Measurements from ENCODE around the gene TMEM203. TPM values are rescaled to one million over a fixed set of nuclear protein-coding genes. Genes with fewer than 3 reads are reported as not detected.
A peak's percentile ranks its signal among the peaks of the same experiment; 100 is the strongest.

Gene TMEM203
- polyA plus RNA-seq, 1 donor (not counting 4 experiments of a cell fraction or from before 2014, with no cell fraction given): 29.2 TPM

GRCh38 chr9:137253717-137254623 is 48.5 kb upstream of the TMEM203 start:
- H3K9ac ChIP-seq (ENCODE audit: control insufficient read depth, extremely low read depth, insufficient read depth, low read length): peak overlapping the region; percentile 72
- no peak for DNase-seq (ENCODE audit: low read depth, low spot score)
- no peak for FAIRE-seq
- no peaks in the 10 kb centered on the region for H3K9me1 ChIP-seq (ENCODE audit: control insufficient read depth, extremely low read depth, insufficient read depth, low read length)
- TF ChIP-seq EZH2 (IDR thresholded peaks at IDR 0.05; ENCODE audit: low read length) (no peak), CTCF (optimal IDR thresholded peaks at IDR 0.05 in 1 of 3, IDR thresholded peaks at IDR 0.05 in 1 of 3, conservative IDR thresholded peaks at IDR 0.05 in 1 of 3; ENCODE audit: extremely low read depth in 1 of 3, insufficient read depth in 2 of 3, low read length in 3 of 3) (no peak)
- peak overlapping the region; percentile 95 for H2AFZ ChIP-seq (ENCODE audit: control insufficient read depth, low read length)
- peak overlapping the region; percentile 80 to 97 (median 81) for H3K4me3 ChIP-seq (ENCODE audit: control insufficient read depth in 2 of 3, extremely low read depth in 1 of 3, insufficient read depth in 2 of 3, low read depth in 1 of 3, low read length in 3 of 3)
- dilution Hi-C loops (cut with MboI; ENCODE audit: extremely low pct_ligation_motif_present, low sequenced_read_pairs): no loop called here
- H3K36me3 ChIP-seq (ENCODE audit: control insufficient read depth in 2 of 2, extremely low read depth in 1 of 2, insufficient read depth in 2 of 2, low read length in 2 of 2): peaks cover 5 to 18% of the 10 kb centered on the region in 2 experiments
- no peak overlapping the region for H3K27ac ChIP-seq (ENCODE audit: control insufficient read depth, insufficient read depth, low read length)
- H3K4me2 ChIP-seq (ENCODE audit: control insufficient read depth, extremely low read depth, insufficient read depth, low read depth, low read length): peak overlapping the region; percentile 93
- peaks cover 24% of the 10 kb centered on the region for H3K79me2 ChIP-seq (ENCODE audit: control insufficient read depth, insufficient read depth, low read length)
- H3K4me1 ChIP-seq (ENCODE audit: control insufficient read depth, extremely low read depth, insufficient read depth, low read length): peaks cover 15% of the 10 kb centered on the region
- H3K27me3 ChIP-seq (ENCODE audit: control insufficient read depth, extremely low read depth, insufficient read depth, low read length): no peaks in the 10 kb centered on the region
- H3K9me3 ChIP-seq (ENCODE audit: control insufficient read depth, low read depth, low read length): no peaks in the 10 kb centered on the region
- H4K20me1 ChIP-seq (ENCODE audit: control insufficient read depth, extremely low read depth, insufficient read depth, low read length): no peaks in the 10 kb centered on the region

- Histone ChIP-seq H3K9me1 (ENCODE audit: control insufficient read depth, extremely low read depth, insufficient read depth, low read length) (no peaks in the 10 kb centered on the region), H3K4me3 (ENCODE audit: control insufficient read depth in 2 of 3, extremely low read depth in 1 of 3, insufficient read depth in 2 of 3, low read depth in 1 of 3, low read length in 3 of 3) (no peak overlapping the region), H3K79me2 (ENCODE audit: control insufficient read depth, insufficient read depth, low read length) (peaks cover 19% of the 10 kb centered on the region), H4K20me1 (ENCODE audit: control insufficient read depth, extremely low read depth, insufficient read depth, low read length) (no peaks in the 10 kb centered on the region), H3K36me3 (ENCODE audit: control insufficient read depth in 2 of 2, extremely low read depth in 1 of 2, insufficient read depth in 2 of 2, low read length in 2 of 2) (peaks cover 1 to 9% of the 10 kb centered on the region in 2 experiments), H3K9me3 (ENCODE audit: control insufficient read depth, low read depth, low read length) (no peaks in the 10 kb centered on the region), H2AFZ (ENCODE audit: control insufficient read depth, low read length) (no peak overlapping the region), H3K27ac (ENCODE audit: control insufficient read depth, insufficient read depth, low read length) (no peak overlapping the region), H3K4me1 (ENCODE audit: control insufficient read depth, extremely low read depth, insufficient read depth, low read length) (peaks cover 15% of the 10 kb centered on the region), H3K9ac (ENCODE audit: control insufficient read depth, extremely low read depth, insufficient read depth, low read length) (no peak overlapping the region), H3K27me3 (ENCODE audit: control insufficient read depth, extremely low read depth, insufficient read depth, low read length) (no peaks in the 10 kb centered on the region), H3K4me2 (ENCODE audit: control insufficient read depth, extremely low read depth, insufficient read depth, low read depth, low read length) (no peak overlapping the region)
- FAIRE-seq (no peak), DNase-seq (ENCODE audit: low read depth, low spot score) (no peak)
- TF ChIP-seq CTCF (optimal IDR thresholded peaks at IDR 0.05 in 1 of 3, IDR thresholded peaks at IDR 0.05 in 1 of 3, conservative IDR thresholded peaks at IDR 0.05 in 1 of 3; ENCODE audit: extremely low read depth in 1 of 3, insufficient read depth in 2 of 3, low read length in 3 of 3) (no peak), EZH2 (IDR thresholded peaks at IDR 0.05; ENCODE audit: low read length) (no peak)
- dilution Hi-C loops (cut with MboI; ENCODE audit: extremely low pct_ligation_motif_present, low sequenced_read_pairs): no loop called here
Observed at GRCh38 chr9:137252555-137253506, 47.4 kb upstream of the TMEM203 start.

Measured in keratinocyte (primary cell).